OCI-LY7 (cell line): ENCODE data around the gene HMX2.

Experiments
- CTCF ChIP-seq: fragments of 200-600 bp; sonication (generic); conservative IDR thresholded peaks from 2 replicates; pipeline ENCODE4 v1.5.1; 2014; ENCODE audit warnings: mild to moderate bottlenecking, antibody characterized with exemption, low read length, moderate library complexity, mixed read lengths
- EZH2phosphoT487 ChIP-seq: fragments of 200-600 bp; sonication (generic); IDR thresholded peaks from 2 replicates; pipeline ENCODE4 v1.6.1; 2018; ENCODE audit warnings: low read depth, borderline replicate concordance, mild to moderate bottlenecking, mixed run types, antibody characterized with exemption, low read length, moderate library complexity, mixed read lengths

DNA sequence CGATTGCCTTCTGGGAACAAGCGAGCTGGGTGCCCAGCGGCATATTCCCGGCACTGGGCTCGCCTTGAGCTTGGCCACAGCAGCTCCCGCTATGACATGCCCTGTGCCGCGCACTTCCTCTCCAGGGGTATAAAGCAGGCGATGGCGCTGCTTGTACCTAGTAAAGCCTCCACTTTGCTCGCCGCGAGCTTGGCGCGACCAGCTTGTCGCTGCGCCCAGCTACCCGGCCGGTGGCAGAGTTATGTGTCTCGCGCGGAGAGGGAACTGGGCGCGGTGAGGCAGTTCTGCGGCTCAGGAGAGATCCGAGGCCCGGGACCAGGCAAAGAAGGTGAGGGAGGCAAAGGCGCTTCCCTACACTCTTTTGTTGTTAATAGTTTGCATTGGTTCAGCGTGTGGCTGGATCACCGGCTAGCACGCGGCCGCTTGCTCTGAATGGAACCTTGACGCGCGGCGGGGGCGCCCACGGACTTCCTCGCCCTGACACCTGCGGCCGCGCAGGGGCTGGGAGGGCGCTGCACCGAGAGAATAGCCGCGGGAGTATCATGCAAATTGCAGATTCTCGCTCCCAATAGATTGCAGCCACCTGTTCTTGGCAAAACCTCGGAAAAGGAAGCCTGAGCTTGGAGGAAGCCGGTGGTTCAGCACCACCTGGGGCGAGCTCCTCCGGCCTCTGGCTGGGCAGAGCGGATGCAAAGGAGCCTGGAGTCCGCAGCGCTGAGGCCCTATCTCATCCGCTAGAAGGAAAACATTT, 3.2 kb downstream of the HMX2 start:
- TF ChIP-seq CTCF (no peak), EZH2phosphoT487 (no peak)
